Liver (tissue), 9 donors: ENCODE data around the gene AJAP1. TPM values are rescaled to one million over a fixed set of nuclear protein-coding genes. Genes with fewer than 3 reads are reported as not detected.

Source experiments
- DNase-seq: peaks from one replicate; pipeline ENCODE4 v3.0.0-alpha.2; 2017; ENCODE audit warnings: low spot score
- H3K27ac ChIP-seq, 2 donors: one replicate each; pipeline ENCODE4 v1.7.0; 2013; ENCODE audit warnings: inconsistent platforms in 2 of 2, low read length in 2 of 2, control low read depth in 1 of 2, low read depth in 1 of 2, mild to moderate bottlenecking in 1 of 2
- H3K27me3 ChIP-seq, 4 donors: one replicate each; pipeline versions ENCODE4 v1.6.1 to v1.7.0; 2013; ENCODE audit warnings: low read length in 3 of 4, inconsistent platforms in 1 of 4, mild to moderate bottlenecking in 1 of 4, moderate library complexity in 1 of 4; ENCODE audit not compliant: control insufficient read depth in 4 of 4, insufficient read depth in 4 of 4
- H3K36me3 ChIP-seq, 4 donors: one replicate each; pipeline versions ENCODE4 v1.6.1 to v1.7.0; 2013; ENCODE audit warnings: low read length in 3 of 4, mild to moderate bottlenecking in 3 of 4, low read depth in 1 of 4, moderate library complexity in 1 of 4; ENCODE audit not compliant: control insufficient read depth in 4 of 4, insufficient read depth in 3 of 4
- H3K4me1 ChIP-seq, 4 donors: one replicate each; pipeline versions ENCODE4 v1.6.1 to v1.7.0; 2013; ENCODE audit warnings: low read length in 3 of 4, mild to moderate bottlenecking in 3 of 4, moderate library complexity in 1 of 4; ENCODE audit not compliant: control insufficient read depth in 4 of 4, insufficient read depth in 4 of 4
- H3K4me3 ChIP-seq, 3 donors: one replicate each; pipeline versions ENCODE4 v1.6.1 to v1.7.0; 2013; ENCODE audit warnings: low read length in 3 of 3, control low read depth in 1 of 3, low read depth in 1 of 3, mild to moderate bottlenecking in 1 of 3
- H3K9ac ChIP-seq, 2 donors: one replicate each; pipeline ENCODE4 v1.7.0; 2013; ENCODE audit warnings: low read length in 2 of 2, mild to moderate bottlenecking in 2 of 2, moderate library complexity in 2 of 2, control low read depth in 1 of 2, low read depth in 1 of 2
- H3K9me3 ChIP-seq, 4 donors: one replicate each; pipeline versions ENCODE4 v1.6.1 to v1.7.0; 2013; ENCODE audit warnings: low read length in 3 of 4; ENCODE audit not compliant: control insufficient read depth in 4 of 4
- HNF4A ChIP-seq, 2 donors: conservative IDR thresholded peaks; 2 replicates each; pipeline ENCODE4 v1.6.1; 2016; ENCODE audit warnings: antibody characterized with exemption in 2 of 2, mild to moderate bottlenecking in 2 of 2
- HNF4G ChIP-seq: IDR thresholded peaks from 2 replicates; pipeline ENCODE4 v1.6.1; 2016; ENCODE audit warnings: antibody characterized with exemption
- RXRA ChIP-seq, 2 donors: IDR thresholded peaks; 2 replicates each; pipeline ENCODE4 v1.6.1; 2017 to 2018; ENCODE audit warnings: antibody characterized with exemption in 2 of 2, mild to moderate bottlenecking in 1 of 2
- SP1 ChIP-seq: IDR thresholded peaks from 2 replicates; pipeline ENCODE4 v1.6.1; 2018; ENCODE audit warnings: antibody characterized with exemption, mild to moderate bottlenecking
- WGBS: extraction: QIAGEN DNeasy Blood & Tissue Kit; methylation state at CpG from one replicate; pipeline ENCODE4 v1.1.7; 2013; 5-methylcytosine and 5-hydroxymethylcytosine counted together
- polyA plus RNA-seq, 2 donors: library from polyadenylated mRNA; stranded (reverse) in 1 of 2; unstranded in 1 of 2; fragments of 200-250 nt in 1 of 2; fragments of >200 nt in 1 of 2; fragmentation: Nextera tagmentation in 1 of 2; extraction: Ambion mirVana in 1 of 2; gene quantifications; one replicate each; pipeline versions ENCODE4 v1.2.1 to v1.2.3, GENCODE V29; 2013 to 2015
- total RNA-seq, 2 donors: library from RNA; depleted of rRNA; stranded (reverse); fragments of >200 nt; gene quantifications; one replicate each; pipeline ENCODE4 v1.2.3, GENCODE V29; 2014
- TF ChIP-seq, protein P1 (sequence below): fragments of 150-350 bp; IDR thresholded peaks from 2 replicates; pipeline ENCODE4 v1.5.1; 2017; ENCODE audit warnings: improper control_type of control experiment, low read depth, low read length; ENCODE audit not compliant: missing input control
- TF ChIP-seq, protein P2 (sequence below): IDR thresholded peaks from 2 replicates; pipeline ENCODE4 v1.6.1; 2016; ENCODE audit warnings: antibody characterized with exemption, mild to moderate bottlenecking
- TF ChIP-seq, protein P3 (sequence below): IDR thresholded peaks from 2 replicates; pipeline ENCODE4 v1.6.1; 2016; ENCODE audit warnings: antibody characterized with exemption
- donor health status: healthy.
- donor health status: healthy.
- donor health status: healthy.
- donor health status: healthy.
- donor health status: healthy.

Gene AJAP1
- total and polyA plus RNA-seq, 4 donors, result under 0.01 to 0.21 (median 0.08) TPM; not detected in 1

DNA sequence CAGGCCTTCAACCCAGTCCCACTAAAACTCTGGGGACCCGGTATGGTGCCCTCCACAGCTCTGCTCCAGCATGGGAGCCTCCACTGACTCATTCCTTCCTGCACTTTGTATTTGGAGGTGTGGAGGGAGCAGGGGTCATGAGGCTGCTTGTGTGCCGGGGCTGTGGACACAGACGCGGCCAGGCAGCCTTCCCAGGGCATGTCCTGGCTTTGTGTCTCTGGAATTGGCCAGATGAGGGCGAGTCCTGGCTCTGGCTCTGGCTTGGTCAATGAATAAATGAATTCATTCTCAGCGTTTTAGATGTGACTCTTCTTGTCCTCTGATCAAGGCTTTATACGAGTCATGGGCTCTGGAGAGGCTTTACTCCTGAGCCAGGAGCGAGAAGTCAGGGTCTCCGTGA is 19.1 kb downstream of the AJAP1 start:
- H3K4me1 ChIP-seq, result no peaks in the 10 kb centered on the region
- 76% methylated on average over 9 of the region's 9 CpGs for WGBS
- H3K27ac ChIP-seq, result no peak overlapping the region
- H3K9ac ChIP-seq, result no peak overlapping the region
- H3K36me3 ChIP-seq, result no peaks in the 10 kb centered on the region
- no peak for DNase-seq
- no peak overlapping the region for H3K4me3 ChIP-seq
- peaks cover 3 to 8% (median 4%) of the 10 kb centered on the region in 4 donors for H3K9me3 ChIP-seq
- peaks cover 0 to 4% (median 0%) of the 10 kb centered on the region in 4 donors for H3K27me3 ChIP-seq
- TF ChIP-seq HNF4A (conservative IDR thresholded peaks at IDR 0.05) (no peak), RXRA (IDR thresholded peaks at IDR 0.05) (no peak)

DNA sequence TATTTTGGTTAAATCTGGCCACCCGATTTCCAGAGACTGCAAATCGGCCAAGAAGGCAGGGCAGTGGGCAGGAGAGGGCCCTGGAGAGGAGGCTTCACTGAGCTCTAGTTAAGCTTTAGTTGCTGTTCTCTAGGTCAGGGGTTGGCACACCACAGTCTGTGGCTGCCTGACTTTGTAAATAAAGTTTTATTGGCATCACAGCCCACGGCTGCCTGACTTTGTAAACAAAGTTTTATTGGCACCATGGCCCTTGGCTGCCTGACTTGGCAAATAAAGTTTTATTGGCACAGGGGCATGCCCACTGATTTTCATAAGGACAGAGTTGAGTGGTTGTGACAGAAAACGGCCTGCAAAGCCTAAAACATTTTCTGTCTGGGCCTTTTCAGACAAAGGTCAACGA is 19.7 kb downstream of the AJAP1 start:
- Histone ChIP-seq H3K4me1 (no peaks in the 10 kb centered on the region), H3K4me3 (no peak overlapping the region), H3K9me3 (peaks cover 3 to 10% (median 8%) of the 10 kb centered on the region in 4 donors), H3K27ac (no peak overlapping the region), H3K9ac (no peak overlapping the region), H3K36me3 (no peaks in the 10 kb centered on the region), H3K27me3 (peaks cover 0 to 4% (median 0%) of the 10 kb centered on the region in 4 donors)
- 64% methylated on average over 5 of the region's 5 CpGs for WGBS
- TF ChIP-seq HNF4G (no peak), RXRA (IDR thresholded peaks at IDR 0.05) (no peak)
- DNase-seq, result no peak

DNA sequence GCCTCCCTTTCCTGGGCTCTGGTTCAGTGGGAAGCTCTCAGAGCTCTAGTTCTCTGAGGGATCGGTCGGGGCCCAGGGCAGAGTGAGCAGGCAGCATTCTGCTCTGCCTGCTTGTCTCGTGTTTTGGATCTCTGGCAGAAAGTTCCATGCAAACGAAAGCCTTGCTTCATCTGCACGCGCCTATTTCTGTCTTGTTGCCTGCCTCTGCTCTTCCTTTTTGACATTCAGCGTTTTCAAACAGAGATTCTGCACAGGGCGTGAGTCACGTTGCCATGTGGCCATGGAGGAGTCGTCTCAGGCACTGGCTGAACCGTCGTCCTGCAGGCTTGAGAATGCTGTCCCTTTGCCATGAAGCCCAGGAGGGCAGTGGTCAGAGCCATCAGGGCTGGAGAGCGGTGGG is 20.3 kb downstream of the AJAP1 start:
- no peaks in the 10 kb centered on the region for H3K36me3 ChIP-seq
- DNase-seq, result no peak
- H3K9ac ChIP-seq, result no peak overlapping the region
- TF ChIP-seq, protein P1, sequence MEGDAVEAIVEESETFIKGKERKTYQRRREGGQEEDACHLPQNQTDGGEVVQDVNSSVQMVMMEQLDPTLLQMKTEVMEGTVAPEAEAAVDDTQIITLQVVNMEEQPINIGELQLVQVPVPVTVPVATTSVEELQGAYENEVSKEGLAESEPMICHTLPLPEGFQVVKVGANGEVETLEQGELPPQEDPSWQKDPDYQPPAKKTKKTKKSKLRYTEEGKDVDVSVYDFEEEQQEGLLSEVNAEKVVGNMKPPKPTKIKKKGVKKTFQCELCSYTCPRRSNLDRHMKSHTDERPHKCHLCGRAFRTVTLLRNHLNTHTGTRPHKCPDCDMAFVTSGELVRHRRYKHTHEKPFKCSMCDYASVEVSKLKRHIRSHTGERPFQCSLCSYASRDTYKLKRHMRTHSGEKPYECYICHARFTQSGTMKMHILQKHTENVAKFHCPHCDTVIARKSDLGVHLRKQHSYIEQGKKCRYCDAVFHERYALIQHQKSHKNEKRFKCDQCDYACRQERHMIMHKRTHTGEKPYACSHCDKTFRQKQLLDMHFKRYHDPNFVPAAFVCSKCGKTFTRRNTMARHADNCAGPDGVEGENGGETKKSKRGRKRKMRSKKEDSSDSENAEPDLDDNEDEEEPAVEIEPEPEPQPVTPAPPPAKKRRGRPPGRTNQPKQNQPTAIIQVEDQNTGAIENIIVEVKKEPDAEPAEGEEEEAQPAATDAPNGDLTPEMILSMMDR, result no peak
- TF ChIP-seq, protein P2, sequence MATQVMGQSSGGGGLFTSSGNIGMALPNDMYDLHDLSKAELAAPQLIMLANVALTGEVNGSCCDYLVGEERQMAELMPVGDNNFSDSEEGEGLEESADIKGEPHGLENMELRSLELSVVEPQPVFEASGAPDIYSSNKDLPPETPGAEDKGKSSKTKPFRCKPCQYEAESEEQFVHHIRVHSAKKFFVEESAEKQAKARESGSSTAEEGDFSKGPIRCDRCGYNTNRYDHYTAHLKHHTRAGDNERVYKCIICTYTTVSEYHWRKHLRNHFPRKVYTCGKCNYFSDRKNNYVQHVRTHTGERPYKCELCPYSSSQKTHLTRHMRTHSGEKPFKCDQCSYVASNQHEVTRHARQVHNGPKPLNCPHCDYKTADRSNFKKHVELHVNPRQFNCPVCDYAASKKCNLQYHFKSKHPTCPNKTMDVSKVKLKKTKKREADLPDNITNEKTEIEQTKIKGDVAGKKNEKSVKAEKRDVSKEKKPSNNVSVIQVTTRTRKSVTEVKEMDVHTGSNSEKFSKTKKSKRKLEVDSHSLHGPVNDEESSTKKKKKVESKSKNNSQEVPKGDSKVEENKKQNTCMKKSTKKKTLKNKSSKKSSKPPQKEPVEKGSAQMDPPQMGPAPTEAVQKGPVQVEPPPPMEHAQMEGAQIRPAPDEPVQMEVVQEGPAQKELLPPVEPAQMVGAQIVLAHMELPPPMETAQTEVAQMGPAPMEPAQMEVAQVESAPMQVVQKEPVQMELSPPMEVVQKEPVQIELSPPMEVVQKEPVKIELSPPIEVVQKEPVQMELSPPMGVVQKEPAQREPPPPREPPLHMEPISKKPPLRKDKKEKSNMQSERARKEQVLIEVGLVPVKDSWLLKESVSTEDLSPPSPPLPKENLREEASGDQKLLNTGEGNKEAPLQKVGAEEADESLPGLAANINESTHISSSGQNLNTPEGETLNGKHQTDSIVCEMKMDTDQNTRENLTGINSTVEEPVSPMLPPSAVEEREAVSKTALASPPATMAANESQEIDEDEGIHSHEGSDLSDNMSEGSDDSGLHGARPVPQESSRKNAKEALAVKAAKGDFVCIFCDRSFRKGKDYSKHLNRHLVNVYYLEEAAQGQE, result no peak
- TF ChIP-seq, protein P3, sequence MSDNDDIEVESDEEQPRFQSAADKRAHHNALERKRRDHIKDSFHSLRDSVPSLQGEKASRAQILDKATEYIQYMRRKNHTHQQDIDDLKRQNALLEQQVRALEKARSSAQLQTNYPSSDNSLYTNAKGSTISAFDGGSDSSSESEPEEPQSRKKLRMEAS, result no peak
- TF ChIP-seq SP1 (no peak), HNF4G (no peak), HNF4A (conservative IDR thresholded peaks at IDR 0.05) (no peak)
- H3K27me3 ChIP-seq, result peaks cover 0 to 4% (median 0%) of the 10 kb centered on the region in 4 donors
- H3K27ac ChIP-seq, result no peak overlapping the region
- peaks cover 3 to 10% (median 9%) of the 10 kb centered on the region in 4 donors for H3K9me3 ChIP-seq
- no peaks in the 10 kb centered on the region for H3K4me1 ChIP-seq
- no peak overlapping the region for H3K4me3 ChIP-seq
- 90% methylated on average over 13 of the region's 13 CpGs for WGBS
